GM21447 (cell line): Measurements from ENCODE around the gene UBR1.
"Not testable (repeated sequence)": the region's sequence is repeated elsewhere in the genome, so short reads cannot be mapped to it uniquely, and the experiment has no call there.

ENCODE experiments used
- ATAC-seq: cut with Tn5 transposase; IDR thresholded peaks from one replicate; pipeline ENCODE4 v1.9.1; 2021; ENCODE audit not compliant: unreplicated experiment

Gene UBR1

DNA sequence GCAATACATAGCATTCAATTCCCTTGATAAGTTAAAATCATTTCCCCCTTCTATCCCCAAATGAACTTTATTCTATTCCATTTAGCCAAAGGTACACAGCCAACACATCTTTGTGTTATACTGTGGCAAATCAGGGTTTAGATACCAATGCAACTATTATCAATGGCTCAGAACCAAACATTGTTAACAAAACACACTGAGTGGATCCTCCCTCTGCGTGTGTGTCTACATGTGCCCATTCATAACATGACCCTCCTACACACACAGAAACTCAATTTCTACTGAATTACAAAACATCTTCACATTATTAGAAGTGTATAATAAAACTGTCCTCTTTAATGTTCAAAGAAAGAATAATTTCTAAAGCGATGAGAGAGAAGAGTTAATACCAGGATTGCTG is 186.5 kb downstream of the UBR1 start:
- ATAC-seq: no peak

DNA sequence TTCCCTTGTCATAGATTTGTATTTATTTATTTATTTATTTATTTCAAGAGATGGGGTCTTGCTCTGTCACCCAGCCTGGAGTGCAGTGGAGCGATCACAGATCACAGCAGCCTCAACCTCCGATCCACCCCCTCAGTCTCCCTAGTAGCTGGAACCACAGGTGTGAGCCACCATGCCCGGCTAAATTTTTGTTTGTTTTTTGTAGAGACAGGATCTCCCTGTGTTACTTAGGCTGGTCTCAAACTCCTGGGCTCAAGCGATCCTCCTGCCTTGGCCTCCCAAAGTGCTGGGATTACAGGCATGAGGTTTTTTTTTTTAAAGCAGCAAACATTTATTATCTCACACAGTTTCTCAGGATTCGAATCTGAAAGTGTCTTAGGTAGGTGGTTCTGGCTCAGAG is 187.8 kb downstream of the UBR1 start:
- ATAC-seq: no peak

DNA sequence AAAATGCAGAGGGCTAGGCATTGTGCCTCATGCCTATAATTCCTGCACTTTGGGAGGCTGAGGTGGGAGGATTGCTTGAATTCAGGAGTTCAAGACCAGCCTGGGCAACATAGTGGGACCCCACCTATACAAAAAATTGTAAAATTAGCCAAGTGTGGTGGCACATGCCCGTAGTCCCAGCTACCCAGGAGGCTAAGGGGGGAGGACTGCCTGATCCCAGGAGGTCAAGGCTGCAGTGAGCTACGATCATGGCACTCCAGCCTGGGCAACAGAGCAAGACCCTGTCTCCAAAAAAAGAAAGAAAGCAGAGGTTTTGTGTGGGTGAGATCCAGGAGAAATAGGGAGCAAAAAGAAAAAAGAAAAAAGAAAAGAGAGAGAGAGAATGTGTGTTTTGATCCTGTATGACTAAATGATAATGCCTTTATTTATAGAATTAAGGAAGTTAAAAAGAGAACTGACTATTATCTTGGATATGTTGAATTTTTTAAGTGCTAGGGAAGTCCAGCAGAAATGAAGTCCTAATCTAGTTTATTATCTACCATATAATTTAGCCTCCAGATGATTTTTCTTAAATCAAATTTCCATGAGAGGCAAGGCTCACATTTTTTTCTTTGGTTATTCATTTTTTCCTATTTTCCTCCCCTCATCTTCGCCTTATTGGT is 190.1 kb downstream of the UBR1 start:
- ATAC-seq: no peak

DNA sequence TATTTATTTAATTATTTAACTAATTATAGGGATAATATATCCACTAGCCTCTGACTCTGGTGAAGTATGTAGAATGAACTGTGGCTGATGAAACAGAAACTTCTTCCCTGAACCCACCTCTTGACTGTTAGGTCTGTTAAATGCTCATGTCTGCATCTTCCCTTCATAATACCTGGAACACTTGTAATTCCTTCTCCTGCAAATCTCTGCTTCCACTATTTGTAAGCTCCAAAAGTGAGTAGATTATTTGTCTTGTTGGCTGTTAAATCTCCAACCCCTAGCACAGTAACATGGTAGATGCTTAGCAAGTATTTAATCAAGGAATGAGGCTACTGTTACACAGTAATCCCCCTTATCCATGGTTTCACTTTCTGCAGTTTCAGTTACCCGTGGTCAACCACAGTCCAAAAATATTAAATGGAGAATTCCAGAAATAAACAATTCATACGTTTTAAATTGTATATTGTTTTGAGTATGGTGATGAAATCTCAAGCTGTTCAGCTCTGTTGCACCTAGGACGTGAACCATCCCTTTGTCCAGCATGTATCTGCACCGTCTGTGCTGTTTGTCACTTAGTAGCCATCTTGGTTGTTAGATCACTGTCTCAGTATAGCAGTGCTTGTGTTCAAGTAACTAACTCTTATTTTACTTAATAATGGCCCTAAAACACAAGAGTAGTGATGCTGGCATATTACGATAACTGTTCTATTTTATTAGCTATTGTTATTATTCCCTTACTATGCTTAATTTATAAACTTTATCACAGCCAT is 190.9 kb downstream of the UBR1 start:
- ATAC-seq: no peak

DNA sequence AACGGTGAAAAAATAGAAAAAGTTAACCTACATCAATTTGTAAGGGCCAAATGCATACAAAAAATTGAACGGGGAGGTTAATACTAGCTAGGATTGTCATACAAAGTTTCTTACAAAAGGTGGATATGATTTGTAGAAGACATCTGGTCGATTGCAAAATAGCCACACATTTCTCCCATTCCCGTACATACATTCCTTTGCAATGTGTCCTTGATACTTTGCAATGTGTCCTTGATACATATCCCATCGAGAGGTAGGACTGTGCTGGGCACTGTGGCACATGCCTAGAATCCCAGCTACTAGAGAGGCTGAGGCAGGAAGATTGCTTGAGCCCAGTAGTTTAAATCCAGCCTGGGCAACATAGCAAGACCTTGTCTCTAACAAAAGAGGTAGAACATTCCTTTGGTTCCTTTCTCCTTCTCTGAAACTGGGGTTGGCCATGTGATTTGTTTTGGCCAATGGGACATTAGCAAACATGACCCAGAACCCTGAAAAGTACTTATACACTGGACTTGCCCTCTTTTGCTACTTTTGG is 194.7 kb downstream of the UBR1 start:
- ATAC-seq: no peak

DNA sequence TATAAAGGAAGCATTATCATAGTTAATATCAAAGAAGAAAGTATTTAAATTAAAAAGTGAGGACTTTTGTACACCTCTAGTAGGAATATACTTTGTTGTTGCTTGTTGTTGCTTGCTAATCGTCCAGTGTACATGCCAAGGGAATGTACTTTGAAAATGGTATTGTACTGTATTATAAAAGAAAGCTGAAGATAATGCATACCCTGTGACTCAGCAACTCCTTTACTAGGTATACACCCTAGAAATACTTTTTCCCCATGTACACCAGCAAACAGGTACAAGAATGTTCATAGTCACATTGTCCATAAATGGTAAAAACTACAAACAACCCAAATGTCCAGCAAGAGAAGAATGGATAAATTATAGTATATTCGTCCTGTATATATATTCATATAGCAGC is 197.3 kb downstream of the UBR1 start:
- no peak for ATAC-seq

DNA sequence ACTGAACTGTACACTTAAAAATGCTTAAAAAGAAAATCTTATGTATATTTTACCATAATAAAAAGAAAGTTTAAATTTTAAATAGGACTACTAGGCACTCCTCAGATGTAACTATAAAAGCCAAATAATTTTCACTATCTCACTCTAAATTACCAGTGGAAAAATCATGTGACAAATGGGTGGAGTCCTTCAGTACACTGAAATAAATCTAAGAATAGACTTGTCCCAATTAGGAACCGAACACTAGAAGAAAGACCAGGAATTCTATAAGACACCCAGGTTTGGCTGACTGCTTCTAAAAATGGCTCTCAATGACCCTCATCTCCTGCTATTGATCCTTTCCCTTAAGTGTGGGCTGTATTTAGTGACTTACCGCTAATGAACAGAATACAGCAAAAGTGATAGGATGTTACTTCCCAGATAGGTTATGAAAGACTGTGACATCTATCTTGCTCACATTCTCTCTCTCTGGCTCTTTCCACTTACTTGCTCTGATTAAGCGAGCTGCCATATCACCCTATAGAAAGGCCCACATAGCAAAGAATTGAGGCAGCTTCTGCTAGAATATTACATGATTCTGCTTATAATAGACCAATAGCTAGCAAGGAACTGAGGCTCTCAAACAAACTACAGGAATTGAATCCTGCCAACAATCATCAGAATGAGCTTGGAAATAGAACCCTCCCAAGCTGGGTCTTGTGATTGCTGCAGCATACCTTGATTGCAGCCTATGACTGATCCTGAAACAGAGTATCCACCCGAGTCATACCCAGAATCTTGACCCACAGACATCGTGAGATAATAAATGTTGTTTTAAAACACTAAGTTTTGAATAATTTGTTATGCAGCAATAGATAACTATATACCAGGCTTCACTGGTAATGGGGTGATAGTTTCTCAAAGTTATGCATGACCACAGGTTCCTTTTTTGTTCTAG is 202.2 kb downstream of the UBR1 start:
- no peak for ATAC-seq

DNA sequence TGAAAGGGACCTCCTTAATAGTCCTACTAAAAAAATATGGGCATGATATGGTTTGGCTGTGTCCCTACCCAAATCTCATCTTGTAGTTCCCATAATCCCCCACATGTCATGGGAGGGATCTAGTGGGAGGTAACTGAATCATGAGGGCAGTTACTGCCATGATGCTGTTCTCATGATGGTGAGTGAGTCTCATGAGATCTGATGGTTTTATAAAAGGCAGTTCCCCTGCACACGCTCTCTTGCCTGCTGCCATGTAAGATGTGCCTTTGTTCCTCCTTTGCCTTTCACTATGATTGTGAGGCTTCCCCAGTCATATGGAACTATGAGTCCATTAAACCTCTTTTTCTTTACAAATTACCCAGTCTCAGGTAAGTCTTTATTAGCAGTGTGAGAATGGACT is 211.9 kb downstream of the UBR1 start:
- not testable (repeated sequence) for ATAC-seq
